H9 (cell line): Measurements from ENCODE around the gene SERPINA6. TPM values are rescaled to one million over a fixed set of nuclear protein-coding genes. Genes with fewer than 3 reads are reported as not detected.

Experiments used
- DNase-seq: peaks from one replicate; pipeline ENCODE4 v3.0.0-alpha.2; 2017
- H2AFZ ChIP-seq: one replicate; pipeline ENCODE4 v1.6.1; 2013; ENCODE audit warnings: mild to moderate bottlenecking, low read length, control low read depth, moderate library complexity
- H2AK5ac ChIP-seq: 2 replicates; pipeline ENCODE4 v1.6.1; 2013; ENCODE audit warnings: low read length, control low read depth, mixed read lengths; ENCODE audit not compliant: insufficient read length
- H2BK120ac ChIP-seq: one replicate; pipeline ENCODE4 v1.6.1; 2013; ENCODE audit warnings: low read depth, mild to moderate bottlenecking, low read length, control low read depth, inconsistent platforms; ENCODE audit not compliant: poor library complexity, severe bottlenecking
- H2BK12ac ChIP-seq: 2 replicates; pipeline ENCODE4 v1.6.1; 2013; ENCODE audit warnings: low read length, control low read depth, mixed read lengths, low read depth; ENCODE audit not compliant: insufficient read length
- H2BK15ac ChIP-seq: 2 replicates; pipeline ENCODE4 v1.6.1; 2013; ENCODE audit warnings: low read depth, low read length, control low read depth
- H2BK20ac ChIP-seq: one replicate; pipeline ENCODE4 v1.6.1; 2013; ENCODE audit warnings: low read depth, mild to moderate bottlenecking, low read length, control low read depth, inconsistent platforms; ENCODE audit not compliant: poor library complexity, severe bottlenecking
- H2BK5ac ChIP-seq: 2 replicates; pipeline ENCODE4 v1.6.1; 2013; ENCODE audit warnings: low read length, control low read depth, mixed read lengths; ENCODE audit not compliant: insufficient read length
- H3K14ac ChIP-seq: 2 replicates; pipeline ENCODE4 v1.6.1; 2013; ENCODE audit warnings: low read length, control low read depth; ENCODE audit not compliant: insufficient read depth
- H3K18ac ChIP-seq: 2 replicates; pipeline ENCODE4 v1.6.1; 2013; ENCODE audit warnings: low read depth, mild to moderate bottlenecking, mixed read lengths, low read length, control low read depth; ENCODE audit not compliant: insufficient read length
- H3K23ac ChIP-seq: 2 replicates; pipeline ENCODE4 v1.6.1; 2013; ENCODE audit warnings: low read length, control low read depth, mixed read lengths, low read depth; ENCODE audit not compliant: insufficient read length
- H3K23me2 ChIP-seq: 2 replicates; pipeline ENCODE4 v1.6.1; 2013; ENCODE audit warnings: low read depth, mild to moderate bottlenecking, mixed read lengths, low read length, control low read depth; ENCODE audit not compliant: insufficient read length, poor library complexity, severe bottlenecking
- H3K27ac ChIP-seq: 2 replicates; pipeline ENCODE4 v1.5.1; 2013; ENCODE audit warnings: low read length, control low read depth, mixed read lengths, low read depth; ENCODE audit not compliant: insufficient read length
- H3K27me3 ChIP-seq: 2 replicates; pipeline ENCODE4 v1.6.1; 2013; ENCODE audit warnings: low read length, control low read depth, inconsistent platforms; ENCODE audit not compliant: insufficient read depth
- H3K4ac ChIP-seq: 2 replicates; pipeline ENCODE4 v1.6.1; 2013; ENCODE audit warnings: low read depth, mild to moderate bottlenecking, control low read depth, inconsistent platforms, low read length, moderate library complexity
- H3K4me1 ChIP-seq: 2 replicates; pipeline ENCODE4 v1.6.1; 2013; ENCODE audit warnings: low read length, control low read depth, inconsistent platforms; ENCODE audit not compliant: insufficient read depth
- H3K4me2 ChIP-seq: 2 replicates; pipeline ENCODE4 v1.6.1; 2013; ENCODE audit warnings: low read length, control low read depth, mixed read lengths; ENCODE audit not compliant: insufficient read length, insufficient read depth
- H3K56ac ChIP-seq: 2 replicates; pipeline ENCODE4 v1.6.1; 2013; ENCODE audit warnings: low read depth, mild to moderate bottlenecking, mixed read lengths, low read length, control low read depth; ENCODE audit not compliant: insufficient read length
- H3K79me1 ChIP-seq: 2 replicates; pipeline ENCODE4 v1.6.1; 2013; ENCODE audit warnings: low read depth, mild to moderate bottlenecking, moderate library complexity, low read length, control low read depth, inconsistent platforms; ENCODE audit not compliant: insufficient read depth, poor library complexity, severe bottlenecking
- H3K79me2 ChIP-seq: 2 replicates; pipeline ENCODE4 v1.6.1; 2013; ENCODE audit warnings: low read length, control low read depth, inconsistent platforms; ENCODE audit not compliant: insufficient read depth
- H3K9ac ChIP-seq: 2 replicates; pipeline ENCODE4 v1.6.1; 2013; ENCODE audit warnings: low read length, control low read depth, mixed read lengths; ENCODE audit not compliant: insufficient read length; ENCODE audit errors: extremely low read depth
- H3K9me3 ChIP-seq: one replicate; pipeline ENCODE4 v1.6.1; 2013; ENCODE audit warnings: low read depth, low read length, inconsistent platforms; ENCODE audit not compliant: control insufficient read depth
- H3T11ph ChIP-seq: one replicate; pipeline ENCODE4 v1.6.1; 2013; ENCODE audit warnings: mild to moderate bottlenecking, low read length, control low read depth, inconsistent platforms
- H4K20me1 ChIP-seq: one replicate; pipeline ENCODE4 v1.6.1; 2013; ENCODE audit not compliant: control insufficient read depth, insufficient read length, insufficient read depth
- H4K5ac ChIP-seq: 2 replicates; pipeline ENCODE4 v1.6.1; 2013; ENCODE audit warnings: low read depth, mild to moderate bottlenecking, mixed read lengths, low read length, control low read depth; ENCODE audit not compliant: insufficient read length
- H4K8ac ChIP-seq: replicated peaks from 2 replicates; pipeline ENCODE4 v1.6.1; 2013; ENCODE audit warnings: low read length, control low read depth, mixed read lengths, low read depth; ENCODE audit not compliant: insufficient read length
- H4K91ac ChIP-seq: 2 replicates; pipeline ENCODE4 v1.6.1; 2013; ENCODE audit warnings: low read depth, mild to moderate bottlenecking, moderate library complexity, mixed read lengths, low read length, control low read depth; ENCODE audit not compliant: insufficient read length
- H3K27ac Mint-ChIP-seq, 3 experiments: 2 replicates in 2 of 3; 3 replicates in 1 of 3; pipeline ENCODE4 v1.8.0; 2020 to 2021; ENCODE audit warnings: mixed read lengths in 3 of 3, mild to moderate bottlenecking in 1 of 3, moderate library complexity in 1 of 3
- H3K27me3 Mint-ChIP-seq: 2 replicates; pipeline ENCODE4 v1.8.0; 2021; ENCODE audit warnings: low read depth, mild to moderate bottlenecking, moderate library complexity, mixed read lengths
- H3K36me3 Mint-ChIP-seq, 3 experiments: 2 replicates in 2 of 3; 3 replicates in 1 of 3; pipeline ENCODE4 v1.8.0; 2020 to 2021; ENCODE audit warnings: low read depth in 3 of 3, mixed read lengths in 3 of 3; ENCODE audit not compliant: insufficient read depth in 1 of 3
- H3K4me1 Mint-ChIP-seq, 2 experiments: 2 replicates each; pipeline ENCODE4 v1.8.0; 2020; ENCODE audit warnings: mixed read lengths in 2 of 2
- H3K4me3 Mint-ChIP-seq, 2 experiments: 2 replicates in 1 of 2; 3 replicates in 1 of 2; pipeline ENCODE4 v1.8.0; 2020 to 2021; ENCODE audit warnings: mild to moderate bottlenecking in 2 of 2, mixed read lengths in 2 of 2, moderate library complexity in 1 of 2
- H3K9me3 Mint-ChIP-seq, 2 experiments: 2 replicates in 1 of 2; 3 replicates in 1 of 2; pipeline ENCODE4 v1.8.0; 2020; ENCODE audit warnings: mild to moderate bottlenecking in 2 of 2, mixed read lengths in 2 of 2, moderate library complexity in 1 of 2
- CTCF ChIP-seq: fragments of 200-600 bp; sonication (generic); conservative IDR thresholded peaks from 3 replicates; pipeline ENCODE4 v1.8.0; 2021; ENCODE audit warnings: antibody characterized with exemption, mild to moderate bottlenecking
- WGBS: extraction: QIAGEN DNeasy Blood & Tissue Kit; methylation state at CpG from one replicate; pipeline ENCODE4 v1.1.7; 2013; ENCODE audit warnings: missing lambda C conversion rate, low lambda C conversion rate, mixed read lengths; ENCODE audit not compliant: insufficient read length; ENCODE audit errors: extremely low coverage; 5-methylcytosine and 5-hydroxymethylcytosine counted together
- total RNA-seq: library from RNA; stranded (reverse); gene quantifications from 2 replicates; pipeline ENCODE4 v1.2.1, GENCODE V29; 2021

Gene SERPINA6
- total RNA-seq, 1 experiment from 2014 or later: not detected

GRCh38 chr14:94365624-94366023 lies 42.5 kb upstream of the SERPINA6 start:
- no peak overlapping the region for H3T11ph ChIP-seq
- no peaks in the 10 kb centered on the region for H3K79me1 ChIP-seq

More at GRCh38 chr14:94365624-94366023, 42.5 kb upstream of the SERPINA6 start:
- Histone ChIP-seq H2BK120ac (no peak overlapping the region), H3K4ac (no peak overlapping the region), H3K9ac (no peak overlapping the region), H2AK5ac (no peak overlapping the region), H3K4me1 (no peaks in the 10 kb centered on the region), H3K4me2 (no peak overlapping the region), H3K9me3 (no peaks in the 10 kb centered on the region), H2BK15ac (no peak overlapping the region), H3K23me2 (no peaks in the 10 kb centered on the region), H3K23ac (no peak overlapping the region), H4K91ac (no peak overlapping the region), H2AFZ (no peak overlapping the region), H4K20me1 (no peaks in the 10 kb centered on the region), H3K56ac (no peak overlapping the region), H3K79me2 (no peaks in the 10 kb centered on the region), H2BK5ac (no peak overlapping the region), H3K18ac (no peak overlapping the region), H3K27ac (no peak overlapping the region), H4K5ac (no peak overlapping the region), H3K27me3 (no peaks in the 10 kb centered on the region), H2BK20ac (no peak overlapping the region), H3K14ac (no peak overlapping the region), H4K8ac (no peak overlapping the region), H2BK12ac (no peak overlapping the region)
- TF ChIP-seq CTCF: no peak
- Mint-ChIP-seq H3K4me1 (peaks cover 5 to 10% of the 10 kb centered on the region in 2 experiments; a peak in 2 of 4 replicates), H3K36me3 (no peaks in the 10 kb centered on the region), H3K9me3 (no peaks in the 10 kb centered on the region; a peak in 1 of 5 replicates), H3K4me3 (no peak overlapping the region), H3K27ac (no peak overlapping the region), H3K27me3 (no peaks in the 10 kb centered on the region; the same call in 1 of the 2 replicates)
- no CpG with 5 or more reads among the region's 3 CpGs for WGBS
- DNase-seq: no peak
